ENCODE results near the gene LMF1.
"Not testable (repeated sequence)": the region's sequence is repeated elsewhere in the genome, so short reads cannot be mapped to it uniquely, and the experiment has no call there.

The LMF1 gene

DNA sequence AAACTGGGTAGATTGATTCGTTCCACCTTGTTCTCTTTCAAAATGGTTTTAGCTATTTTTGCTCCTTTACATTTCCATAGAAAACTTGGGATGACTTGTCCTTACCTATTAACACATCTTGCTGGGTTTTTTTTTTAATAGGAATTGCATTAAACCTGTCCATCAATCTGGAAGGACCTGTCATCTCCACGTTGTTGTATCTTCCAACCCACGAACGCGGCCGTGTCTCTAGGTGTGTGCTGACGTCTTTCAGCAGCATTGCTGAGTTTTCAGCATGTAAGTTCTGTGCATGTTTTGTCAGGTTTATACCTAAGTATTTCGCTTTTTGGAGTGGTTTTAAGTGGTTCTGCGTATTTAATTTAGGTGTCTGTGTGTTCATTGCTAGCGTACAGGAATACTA, 109.9 kb downstream of the LMF1 start:
- no peak for DNase-seq

DNA sequence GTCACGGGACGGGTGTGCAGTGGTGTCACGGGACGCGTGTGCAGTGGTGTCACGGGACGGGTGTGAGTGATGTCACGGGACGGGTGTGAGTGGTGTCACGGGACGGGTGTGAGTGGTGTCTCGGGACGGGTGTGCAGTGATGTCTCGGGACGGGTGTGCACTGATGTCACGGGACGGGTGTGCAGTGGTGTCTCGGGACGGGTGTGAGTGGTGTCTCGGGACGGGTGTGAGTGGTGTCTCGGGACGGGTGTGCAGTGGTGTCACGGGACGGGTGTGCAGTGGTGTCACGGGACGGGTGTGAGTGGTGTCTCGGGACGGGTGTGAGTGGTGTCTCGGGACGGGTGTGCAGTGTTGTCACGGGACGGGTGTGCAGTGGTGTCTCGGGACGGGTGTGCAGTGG, 111.8 kb downstream of the LMF1 start:
- not testable (repeated sequence) for DNase-seq

DNA sequence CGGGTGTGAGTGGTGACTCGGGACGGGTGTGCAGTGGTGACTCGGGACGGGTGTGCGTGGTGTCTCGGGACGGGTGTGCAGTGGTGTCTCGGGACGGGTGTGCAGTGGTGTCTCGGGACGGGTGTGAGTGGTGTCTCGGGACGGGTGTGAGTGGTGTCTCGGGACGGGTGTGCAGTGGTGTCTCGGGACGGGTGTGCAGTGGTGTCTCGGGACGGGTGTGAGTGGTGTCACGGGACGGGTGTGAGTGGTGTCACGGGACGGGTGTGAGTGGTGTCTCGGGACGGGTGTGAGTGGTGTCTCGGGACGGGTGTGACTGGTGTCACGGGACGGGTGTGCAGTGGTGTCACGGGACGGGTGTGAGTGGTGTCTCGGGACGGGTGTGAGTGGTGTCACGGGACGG, 112.3 kb downstream of the LMF1 start:
- not testable (repeated sequence) for DNase-seq

DNA sequence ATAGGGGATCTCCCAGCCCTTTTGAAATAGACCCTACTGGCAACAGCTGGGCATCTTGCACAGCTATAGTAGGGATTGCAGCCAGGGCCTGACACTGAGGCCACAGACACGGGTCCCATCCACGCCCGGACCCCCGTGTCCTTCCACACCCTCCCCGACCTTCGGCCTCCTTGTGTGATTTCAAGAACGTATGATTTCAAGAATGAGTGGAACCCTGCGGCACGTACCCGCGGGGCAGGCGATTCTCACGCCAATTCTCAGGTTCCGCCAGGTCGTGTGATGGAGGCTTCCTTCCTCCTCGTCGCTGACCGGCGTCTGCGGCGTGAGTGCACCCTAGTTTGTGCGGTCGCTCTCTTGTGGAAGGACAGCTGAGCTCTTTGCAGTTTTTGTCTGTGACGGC, 114.0 kb downstream of the LMF1 start:
- no peak for DNase-seq

DNA sequence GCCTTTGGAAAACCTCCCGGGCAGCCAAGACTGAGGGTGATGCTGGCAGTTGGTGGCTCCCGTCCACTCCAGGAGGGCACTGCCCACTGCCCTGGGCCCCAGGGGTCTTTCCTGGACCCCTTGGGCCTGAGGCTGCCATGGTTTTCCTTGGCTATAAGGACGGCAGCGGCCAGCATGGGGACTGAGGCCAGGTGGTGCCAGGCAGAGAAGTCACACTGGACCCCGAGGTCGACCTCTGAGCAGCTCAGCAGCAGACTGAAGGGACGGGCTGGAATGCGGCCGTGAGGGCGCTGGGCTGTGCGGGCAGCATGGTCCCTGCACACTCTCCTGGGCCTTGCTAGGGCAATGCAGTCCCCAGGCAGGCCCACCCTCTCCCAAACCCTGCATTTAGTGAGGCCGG, 114.7 kb downstream of the LMF1 start:
- no peak for DNase-seq

DNA sequence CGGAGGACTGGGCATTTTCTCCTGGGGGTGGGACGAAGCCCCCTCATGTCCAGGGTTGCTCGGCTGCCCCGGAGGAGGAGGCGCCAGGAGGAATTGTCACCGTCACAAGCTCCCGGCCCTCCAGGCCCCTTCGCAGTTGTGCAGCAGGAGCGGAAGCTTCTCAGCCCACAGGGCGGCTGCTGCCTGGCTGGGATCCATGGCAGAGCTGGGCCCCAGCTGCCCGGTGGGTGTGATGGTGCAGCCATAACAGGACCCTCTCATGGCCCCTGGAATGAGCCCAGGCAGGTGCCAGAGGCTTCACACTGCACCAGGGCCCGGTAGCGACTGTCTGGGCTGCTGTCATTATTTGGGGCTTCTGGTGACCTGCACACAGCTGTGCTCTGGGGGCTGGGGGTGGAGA, 115.3 kb downstream of the LMF1 start:
- no peak for DNase-seq

DNA sequence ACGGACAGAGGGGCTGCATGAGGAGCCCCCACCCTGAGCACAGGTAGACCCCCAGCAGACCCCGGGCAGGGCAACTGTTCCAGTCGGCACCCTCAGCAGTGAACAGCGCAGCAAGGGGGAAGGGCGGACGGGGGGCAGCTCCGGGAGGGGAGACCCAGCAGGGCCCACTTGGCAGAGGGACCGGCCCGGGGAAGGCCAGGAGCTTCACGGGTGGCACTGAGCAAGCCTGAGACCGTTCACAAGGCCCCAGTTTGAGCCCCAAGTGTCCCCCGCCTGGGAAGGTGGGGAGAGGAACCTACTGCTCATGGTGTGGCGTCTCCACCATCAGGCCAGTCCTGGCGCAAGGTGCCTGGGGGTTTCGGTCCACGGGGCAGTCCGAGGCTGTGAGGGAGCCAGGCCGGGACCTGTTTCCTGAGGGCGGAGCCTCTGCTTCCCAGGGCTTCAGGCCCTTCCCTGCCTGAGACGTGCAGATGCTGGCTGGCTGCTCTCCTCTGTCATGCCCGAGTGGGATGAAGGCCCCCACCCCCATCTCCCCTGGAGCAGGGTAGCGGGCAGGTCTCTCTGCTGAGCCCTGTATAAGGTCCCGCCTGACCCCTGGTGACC, 115.9 kb downstream of the LMF1 start:
- no peak for DNase-seq

DNA sequence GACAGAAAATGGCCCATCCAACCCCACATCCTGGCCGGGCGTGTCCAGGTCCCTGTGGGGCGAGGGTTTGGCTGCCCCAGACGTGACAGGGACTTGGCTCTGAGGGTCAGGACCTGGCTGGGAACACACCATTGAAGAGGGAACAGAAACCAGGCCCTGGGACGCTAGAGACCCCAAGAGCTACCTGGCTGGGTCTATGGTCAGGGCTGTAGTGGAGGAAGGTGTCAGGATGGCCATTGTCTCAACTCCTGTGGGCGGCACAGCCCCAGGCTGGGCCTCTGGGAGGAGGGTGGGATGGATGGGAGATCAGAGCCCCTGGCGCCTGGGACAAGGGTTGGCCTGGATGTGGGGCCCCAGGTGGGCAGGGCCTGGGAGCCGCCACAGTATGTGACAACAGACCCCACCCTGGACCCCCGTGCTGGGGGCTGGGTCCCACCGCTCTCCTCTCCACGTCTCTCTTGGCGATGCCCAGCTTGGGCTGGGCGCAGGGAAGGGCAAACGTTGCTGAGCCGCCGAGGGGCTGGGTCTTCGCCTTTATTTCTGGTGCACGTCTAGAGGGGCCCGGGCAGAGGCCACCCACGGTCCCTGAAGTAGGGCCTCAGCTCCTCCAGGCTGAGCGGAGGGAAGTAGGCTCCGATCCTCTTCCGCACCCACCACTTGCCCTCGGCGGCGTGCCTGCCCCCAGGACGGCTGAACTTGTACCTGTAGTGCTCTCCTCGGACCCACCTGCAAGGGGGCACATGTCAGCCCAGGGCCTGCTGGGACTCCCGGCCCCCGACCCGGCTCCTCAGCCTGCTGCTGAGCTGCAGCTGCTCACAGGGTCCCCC, 116.6 kb downstream of the LMF1 start:
- no peak for DNase-seq

DNA sequence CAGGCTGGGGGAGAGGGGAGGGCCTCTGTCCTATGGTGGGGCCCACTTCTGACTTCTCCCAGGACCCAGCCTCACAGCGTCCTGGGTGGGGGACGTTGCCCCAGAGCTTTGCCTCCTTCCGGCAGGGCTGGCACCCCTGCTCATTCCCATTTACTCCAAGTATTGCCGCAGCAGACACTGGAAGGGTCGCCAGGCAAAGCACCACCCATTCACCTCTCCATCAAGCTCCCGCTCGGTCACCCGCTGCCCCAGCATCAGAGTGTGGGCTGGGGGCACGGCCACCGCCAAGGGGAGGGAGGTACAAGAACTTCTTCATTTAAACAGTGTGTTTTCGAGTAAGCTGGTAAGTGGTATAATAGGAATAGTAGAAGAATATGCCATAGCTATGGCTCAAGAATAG, 117.5 kb downstream of the LMF1 start:
- no peak for DNase-seq

DNA sequence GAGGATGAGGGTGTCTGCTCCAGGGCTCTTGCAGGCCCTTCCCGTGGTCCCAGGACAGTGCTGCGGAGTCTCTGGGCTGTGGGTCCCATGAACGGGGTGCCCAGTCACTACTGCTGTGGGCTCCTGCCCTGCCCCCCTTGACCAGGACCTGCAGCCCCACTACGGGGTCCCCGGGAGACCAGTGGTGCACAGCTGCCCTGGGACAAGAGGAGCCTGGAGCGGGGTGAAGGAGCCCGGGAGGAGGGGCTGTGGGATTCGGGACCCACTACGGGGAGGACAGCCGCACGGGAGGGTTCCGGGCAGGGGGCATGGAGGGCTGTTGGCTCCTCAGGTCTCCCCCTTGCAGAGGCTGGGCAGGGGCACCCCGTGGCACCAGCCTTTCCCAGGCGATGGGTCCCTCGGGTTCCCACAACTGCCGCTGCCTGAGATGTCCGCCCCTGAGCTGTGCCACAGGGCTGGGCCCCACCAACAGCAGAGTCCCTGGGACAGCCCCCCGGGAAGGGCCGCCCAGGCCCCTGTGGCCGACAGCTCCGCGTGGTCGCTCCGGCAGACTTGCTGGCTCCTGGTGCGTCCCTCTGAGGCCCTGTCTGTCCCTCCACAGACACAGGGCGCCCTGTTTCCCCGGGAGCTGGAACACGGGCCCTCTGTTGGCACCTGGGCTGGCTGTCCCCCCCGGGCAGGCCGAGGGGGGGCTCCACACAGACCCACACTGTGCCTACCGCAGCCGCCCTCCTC, 118.2 kb downstream of the LMF1 start:
- no peak for DNase-seq

DNA sequence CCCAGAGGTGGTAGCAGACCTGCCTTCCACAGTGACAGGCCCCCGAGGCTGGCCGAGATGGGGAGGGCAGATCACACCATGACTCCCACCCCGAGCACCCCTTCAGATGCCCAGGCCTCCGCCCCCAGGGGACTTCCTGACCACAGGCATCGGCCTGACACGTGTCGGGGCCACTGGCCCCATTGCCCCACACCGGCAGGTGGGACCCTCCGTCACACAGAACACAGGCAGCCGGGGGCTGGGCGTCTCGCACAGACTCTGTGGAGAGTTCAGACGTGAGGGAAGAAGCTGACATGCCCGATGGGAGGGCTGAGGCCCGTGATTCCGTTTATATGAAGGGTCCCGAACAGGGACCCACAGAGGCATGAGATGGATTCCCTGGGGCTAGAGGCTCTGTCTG, 118.9 kb downstream of the LMF1 start:
- no peak for DNase-seq

DNA sequence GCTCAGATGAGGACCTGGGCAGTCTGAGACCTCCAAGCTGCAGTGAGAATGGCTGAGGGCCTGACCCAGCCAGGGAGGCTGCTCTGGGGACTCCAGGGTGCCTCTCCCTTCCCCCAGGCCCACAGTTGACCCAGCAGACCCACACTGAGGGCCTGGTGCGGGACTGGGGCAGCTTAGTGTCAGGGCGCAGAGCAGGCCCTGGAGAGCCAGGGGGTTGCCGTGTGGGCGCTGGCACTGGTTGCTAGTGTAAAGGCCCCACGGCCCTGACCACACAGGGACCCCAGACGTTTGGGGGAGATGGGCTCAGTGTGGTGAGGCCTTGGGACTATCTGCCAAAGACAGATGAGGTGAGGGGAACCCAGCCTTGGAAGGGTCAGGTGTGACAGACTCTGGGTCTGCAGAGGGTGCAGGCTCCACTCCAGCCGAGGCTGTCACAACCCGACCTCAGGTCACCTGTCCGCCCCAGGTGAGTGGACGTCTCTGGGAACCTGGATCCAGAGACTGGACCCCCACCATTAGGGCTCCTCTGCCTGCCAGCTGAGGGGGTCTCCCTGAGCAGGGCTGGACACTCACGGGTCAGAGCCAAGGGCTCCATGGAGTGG, 119.5 kb downstream of the LMF1 start:
- no peak for DNase-seq

DNA sequence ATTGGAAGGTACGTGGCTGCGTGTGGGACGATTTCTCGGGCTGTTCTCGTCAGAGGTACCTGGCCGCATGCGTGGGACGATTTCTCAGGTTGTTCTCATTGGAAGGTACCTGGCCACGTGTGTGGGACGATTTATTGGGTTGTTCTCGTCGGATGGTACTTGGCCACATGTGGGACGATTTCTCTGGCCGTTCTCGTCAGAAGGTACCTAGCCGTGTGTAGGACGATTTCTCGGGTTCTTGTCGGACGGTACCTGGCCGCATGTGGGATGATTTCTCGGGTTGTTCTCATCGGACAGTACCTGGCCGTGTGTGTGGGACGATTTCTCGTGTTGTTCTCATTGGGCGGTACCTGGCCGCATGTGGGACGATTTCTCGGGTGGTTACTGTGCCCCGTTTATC, 120.1 kb downstream of the LMF1 start:
- DNase-seq = no peak

DNA sequence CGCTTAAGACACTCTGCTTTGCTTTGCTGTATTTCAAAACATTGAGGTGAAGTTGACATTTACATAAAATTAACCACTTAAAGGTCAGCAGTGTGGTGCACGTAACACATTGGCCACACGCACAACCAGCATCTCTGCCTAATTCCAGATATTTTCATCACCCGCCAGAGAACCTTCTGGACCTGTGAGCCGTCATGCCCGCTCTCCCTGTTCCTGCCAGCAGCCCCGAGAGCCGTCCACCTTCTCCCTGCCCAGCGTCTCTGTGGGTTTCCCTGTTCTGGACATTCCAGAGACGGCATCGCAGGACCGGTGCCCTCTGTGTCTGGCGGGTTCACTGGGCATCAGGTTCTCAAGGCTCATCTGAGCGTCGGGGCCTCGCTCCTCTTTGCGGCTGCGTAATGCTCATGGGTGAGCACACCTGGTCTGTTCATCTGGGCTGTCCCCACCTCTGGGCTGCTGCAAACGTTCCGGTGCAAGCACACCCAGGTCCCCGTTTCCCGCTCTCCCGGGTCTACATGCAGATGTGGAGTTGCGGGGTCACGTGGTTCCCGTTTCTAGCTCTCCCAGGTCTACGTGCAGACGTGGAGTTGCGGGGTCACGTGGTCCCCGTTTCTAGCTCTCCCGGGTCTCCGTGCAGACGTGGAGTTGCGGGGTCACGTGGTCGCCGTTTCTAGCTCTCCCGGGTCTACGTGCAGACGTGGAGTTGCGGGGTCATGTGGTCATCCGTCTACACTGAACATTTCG, 122.1 kb downstream of the LMF1 start:
- no peak for DNase-seq

DNA sequence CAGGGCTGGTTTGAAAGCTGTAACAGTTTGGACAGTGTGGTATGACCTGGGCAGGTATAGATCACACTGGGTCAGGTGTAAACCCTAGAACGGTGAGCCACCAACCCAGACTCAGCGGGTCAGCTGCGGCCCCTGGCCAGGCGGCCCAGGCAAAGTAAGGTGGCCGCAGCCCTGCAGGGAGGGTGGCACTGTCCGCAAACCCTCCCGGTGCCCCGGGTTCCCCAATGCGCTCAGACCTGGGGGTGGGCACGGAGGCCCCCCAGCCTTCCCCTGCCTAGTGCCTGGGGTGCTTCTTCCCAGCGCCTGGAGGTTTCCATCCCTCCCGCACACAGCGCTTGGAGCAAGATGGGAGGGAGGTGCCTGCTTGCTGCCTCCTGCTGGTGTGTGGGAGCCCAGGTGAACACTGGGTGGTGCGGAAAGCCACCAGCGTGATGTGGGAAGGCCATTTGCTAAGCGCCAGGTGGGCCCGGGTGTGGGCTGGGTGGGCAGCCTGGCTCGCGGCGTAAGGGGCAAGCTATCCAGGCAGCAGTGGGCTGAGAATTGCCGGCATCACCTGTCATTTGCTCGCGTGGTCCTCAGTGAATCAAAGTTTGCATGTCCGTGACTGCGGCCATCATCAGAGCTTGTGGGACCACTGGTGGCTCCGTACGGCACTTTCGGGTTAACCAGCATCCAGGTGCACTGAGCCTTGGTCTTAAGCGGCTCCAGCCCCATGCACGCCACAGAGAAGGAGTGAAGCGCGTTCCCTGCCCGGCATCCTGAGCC, 122.9 kb downstream of the LMF1 start:
- DNase-seq = no peak

DNA sequence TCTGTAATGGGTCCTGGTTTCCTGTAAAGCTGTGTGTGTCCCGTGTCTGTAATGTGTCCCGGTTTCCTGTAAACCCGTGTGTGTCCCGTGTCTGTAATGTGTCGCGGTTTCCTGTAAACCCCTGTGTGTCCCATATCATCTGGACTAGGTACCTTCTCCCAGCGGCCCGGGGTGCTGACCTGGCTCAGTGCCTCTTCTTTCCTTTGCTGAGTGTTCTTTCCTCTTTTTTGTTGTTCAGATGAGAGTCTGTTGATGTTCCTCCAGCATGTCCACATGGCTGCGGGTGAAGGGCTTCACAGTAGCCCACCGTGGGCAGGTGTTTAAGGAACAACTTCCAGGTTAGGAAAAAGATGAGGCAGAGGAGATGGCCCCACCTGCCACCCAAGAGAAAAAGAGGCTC, 123.6 kb downstream of the LMF1 start:
- DNase-seq = no peak

DNA sequence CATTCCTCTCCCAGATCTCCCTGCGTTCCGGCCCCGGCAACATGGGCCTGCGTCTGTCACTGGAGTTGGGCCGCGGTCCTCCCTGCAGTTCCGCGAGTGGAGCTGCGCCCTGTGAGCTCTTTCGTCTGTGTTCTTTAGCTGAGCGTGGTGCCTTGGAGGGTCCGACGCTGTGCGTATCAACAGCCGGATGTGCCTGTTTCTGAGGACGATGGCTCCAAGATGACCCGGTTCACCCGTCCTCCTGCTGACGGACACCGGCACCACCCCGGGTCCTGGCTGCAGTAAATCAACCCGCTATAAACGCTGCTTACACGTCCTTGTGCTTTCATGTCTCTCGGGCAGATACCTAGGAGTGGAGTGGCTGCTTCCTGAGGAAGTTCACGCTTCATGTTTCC, 125.4 kb downstream of the LMF1 start:
- no peak for DNase-seq

DNA sequence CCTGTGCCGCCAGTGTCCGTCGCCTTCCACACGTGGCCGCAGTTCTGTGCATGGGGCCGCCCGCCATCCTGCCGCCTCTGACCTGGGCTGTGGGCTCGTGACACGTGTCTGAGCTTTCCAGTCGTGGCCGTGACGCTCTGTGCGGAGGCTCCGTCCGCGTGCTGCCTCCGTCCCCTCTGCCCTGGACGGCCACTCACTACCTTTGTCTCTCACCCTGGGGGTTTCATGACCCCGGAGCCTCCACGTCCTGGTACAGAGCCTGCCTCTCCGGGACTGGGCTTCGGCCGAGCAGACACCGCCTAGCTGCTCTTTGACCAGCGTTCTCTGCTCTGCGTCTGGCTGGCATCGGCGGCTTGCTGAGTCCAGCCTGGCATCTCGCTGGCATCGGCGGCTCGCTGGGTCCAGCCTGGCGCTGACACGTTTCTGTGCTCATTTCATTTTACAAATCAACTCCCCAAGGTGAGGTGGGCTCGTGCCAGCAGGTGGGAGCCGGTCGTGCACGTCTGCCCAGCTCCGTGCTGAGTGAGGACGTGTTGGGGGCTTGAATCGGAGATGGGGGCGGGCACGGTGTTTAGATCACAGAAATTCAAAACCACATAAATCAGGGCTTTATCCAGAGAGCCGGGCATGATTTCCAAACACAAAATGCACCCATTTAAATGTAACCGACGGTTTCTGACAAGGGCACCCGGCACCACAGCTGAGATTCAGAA, 126.0 kb downstream of the LMF1 start:
- no peak for DNase-seq

DNA sequence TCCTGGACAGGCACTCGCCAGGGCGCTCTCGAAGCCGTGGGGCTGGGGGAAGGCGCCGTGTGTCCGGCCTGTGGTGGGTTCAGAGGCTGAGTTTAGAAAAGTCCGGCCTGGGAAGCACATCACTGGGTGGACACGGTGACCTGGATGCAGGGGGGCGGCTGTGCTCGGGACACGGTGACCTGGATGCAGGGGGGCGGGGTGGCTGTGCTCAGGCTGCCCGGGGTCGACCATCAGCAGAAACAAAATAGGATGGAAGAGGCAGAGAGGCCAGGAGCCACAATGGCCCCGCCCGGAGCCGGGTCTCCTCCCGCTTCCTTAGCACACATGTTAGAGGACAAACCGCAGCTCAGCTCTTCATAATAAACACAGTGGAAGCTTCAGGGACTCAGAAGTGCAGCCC, 127.0 kb downstream of the LMF1 start:
- DNase-seq = no peak

DNA sequence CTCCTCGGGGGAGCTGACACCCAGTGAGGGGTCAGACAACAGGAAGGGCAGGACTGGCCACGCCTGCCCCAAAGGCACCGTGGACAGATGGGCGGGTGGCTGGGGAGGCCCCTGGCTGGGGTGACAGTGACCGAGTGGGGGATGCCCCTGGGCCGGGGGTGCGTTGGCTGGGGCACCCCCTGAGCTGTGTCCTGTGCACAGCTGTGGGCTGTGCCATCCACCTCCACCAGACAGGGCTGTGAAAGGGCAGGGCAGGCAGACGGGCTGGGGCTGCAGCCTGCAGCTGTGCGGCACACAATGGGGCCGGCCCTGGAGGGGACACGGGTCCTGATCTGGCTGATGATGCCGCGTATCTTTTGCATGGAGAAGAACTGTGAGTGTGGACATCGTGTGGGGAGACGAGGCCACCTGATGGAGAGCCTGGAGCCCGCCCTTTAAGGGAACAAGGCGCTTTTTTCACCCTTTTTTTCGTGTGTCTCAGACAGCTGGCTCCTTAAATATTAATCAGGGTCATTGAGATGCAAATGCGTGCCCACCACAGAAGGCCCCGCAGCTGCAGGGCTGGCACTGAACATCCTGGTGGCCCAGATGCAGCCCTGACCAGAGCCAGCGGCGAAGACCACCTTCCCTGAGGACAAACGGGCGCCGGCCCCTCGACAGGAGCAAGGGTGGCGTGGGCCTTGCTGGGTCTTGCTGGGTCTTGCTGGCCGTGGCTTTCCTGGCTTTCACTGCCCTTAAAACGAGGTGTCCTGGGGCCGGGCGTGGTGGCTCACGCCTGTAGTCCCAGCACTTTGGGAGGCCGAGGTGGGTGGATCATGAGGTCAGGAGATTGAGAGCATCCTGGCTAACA, 127.8 kb downstream of the LMF1 start:
- DNase-seq = no peak

Measured in right forelimb (tissue), 1 donor.